ENCODE data around the gene TMEM81.

- TF ChIP-seq CTCF (IDR thresholded peaks at IDR 0.05; ENCODE audit: low read depth, low read length) = no peak
- no peak for TF ChIP-seq EZH2phosphoT487 (IDR thresholded peaks at IDR 0.05; ENCODE audit: low read depth)
Measured at GRCh38 chr1:205066141-205066818, 18.0 kb downstream of the TMEM81 start.

All from OCI-LY3 (cell line).